HCT116 (cell line): ENCODE data around the gene CHFR. TPM values are rescaled to one million over a fixed set of nuclear protein-coding genes. Genes with fewer than 3 reads are reported as not detected.

Source experiments
- ATAC-seq: fragments of 200-7000 bp; cut with Tn5 transposase; 2 replicates; pipeline ENCODE4 v1.9.1; 2020; ENCODE audit warnings: mild to moderate bottlenecking, moderate library complexity
- BruUV-seq: library from RNA; stranded (reverse); fragments of 400-500 nt; replicated peaks from 2 replicates; lab custom pipeline; 2021; lab: Mats Ljungman, UMichigan
- CTCF ChIA-PET: fragments of 300-600 bp; sonication (Branson Sonifier 250); formaldehyde crosslinking; loops from one replicate; lab custom pipeline; 2021; ENCODE audit warnings: antibody characterized with exemption; lab: Charles Lee
- POLR2A ChIA-PET: fragments of 300-600, 350-600 bp; sonication (Branson Sonifier 250); formaldehyde crosslinking; loops from one replicate; lab custom pipeline; 2021; ENCODE audit warnings: antibody characterized with exemption; lab: Charles Lee
- RAD21 ChIA-PET, 2 experiments: fragments of 300-600 bp; sonication (Branson Sonifier 250); formaldehyde crosslinking; loops; one replicate each; lab custom pipeline; 2023; ENCODE audit warnings: low total read pairs in 2 of 2; ENCODE audit not compliant: uncharacterized antibody in 2 of 2, unreplicated experiment in 2 of 2, low non-redundant PET in 1 of 2; lab: Charles Lee
- DNase-seq: peaks from one replicate; pipeline ENCODE4 v3.0.0-alpha.2; 2010; ENCODE audit warnings: low read depth, low spot score
- H2AFZ ChIP-seq: fragments of 200-600 bp; shearing (Covaris generic), sonication (generic); 2 replicates; pipeline ENCODE4 v1.6.1; 2017; ENCODE audit warnings: low read depth, mixed run types, mixed read lengths, antibody characterized with exemption, low read length; ENCODE audit not compliant: poor library complexity, severe bottlenecking
- H3K27ac ChIP-seq: 2 replicates; pipeline ENCODE4 v1.5.1; 2012; ENCODE audit warnings: low read depth, low read length
- H3K27me3 ChIP-seq: fragments of 200-600 bp; sonication (generic); 2 replicates; pipeline ENCODE4 v1.6.1; 2016; ENCODE audit warnings: mixed run types, low read length, mixed read lengths; ENCODE audit not compliant: insufficient read depth
- H3K36me3 ChIP-seq, 2 experiments: fragments of 200-500 bp in 1 of 2; fragments of 200-600 bp in 1 of 2; sonication (Bioruptor generic) in 1 of 2; sonication (generic) in 1 of 2; 2 replicates each; pipeline versions ENCODE4 v1.5.1 to v1.6.1; 2014 to 2016; ENCODE audit warnings: low read length in 2 of 2, inconsistent platforms in 1 of 2, mixed read lengths in 1 of 2, mixed run types in 1 of 2; ENCODE audit not compliant: insufficient read depth in 2 of 2, control insufficient read depth in 1 of 2
- H3K4me1 ChIP-seq, 2 experiments: fragments of 200-600 bp in 1 of 2; sonication (generic) in 1 of 2; 2 replicates each; pipeline versions ENCODE4 v1.5.1 to v1.6.1; 2012 to 2017; ENCODE audit warnings: low read length in 2 of 2, inconsistent platforms in 1 of 2, mild to moderate bottlenecking in 1 of 2, mixed read lengths in 1 of 2, mixed run types in 1 of 2, moderate library complexity in 1 of 2; ENCODE audit not compliant: insufficient read depth in 2 of 2, control insufficient read depth in 1 of 2
- H3K4me2 ChIP-seq: fragments of 200-600 bp; sonication (generic); 2 replicates; pipeline ENCODE4 v1.6.1; 2017; ENCODE audit warnings: mixed run types, low read length, mixed read lengths
- H3K4me3 ChIP-seq, 2 experiments: fragments of 200-600 bp in 1 of 2; sonication (generic) in 1 of 2; replicated peaks in 1 of 2; 2 replicates each; pipeline ENCODE4 v1.5.1; 2011 to 2016; ENCODE audit warnings: low read length in 2 of 2, control low read depth in 1 of 2, low read depth in 1 of 2, mild to moderate bottlenecking in 1 of 2, mixed read lengths in 1 of 2, mixed run types in 1 of 2
- H3K79me2 ChIP-seq: fragments of 200-600 bp; sonication (generic); 2 replicates; pipeline ENCODE4 v1.6.1; 2017; ENCODE audit warnings: mild to moderate bottlenecking, mixed run types, low read length, moderate library complexity, mixed read lengths; ENCODE audit not compliant: insufficient read depth
- H3K9ac ChIP-seq: fragments of 200-600 bp; sonication (generic); 2 replicates; pipeline ENCODE4 v1.6.1; 2016; ENCODE audit warnings: low read length, mixed read lengths
- H3K9me2 ChIP-seq: fragments of 200-600 bp; sonication (generic), shearing (Covaris generic); 2 replicates; pipeline ENCODE4 v1.6.1; 2017; ENCODE audit warnings: mixed run types, mild to moderate bottlenecking, moderate library complexity; ENCODE audit not compliant: insufficient read depth
- H3K9me3 ChIP-seq, 2 experiments: fragments of 200-500 bp in 1 of 2; fragments of 200-600 bp in 1 of 2; sonication (Bioruptor generic) in 1 of 2; sonication (generic) in 1 of 2; 2 replicates each; pipeline ENCODE4 v1.6.1; 2014 to 2017; ENCODE audit warnings: low read length in 2 of 2, mixed read lengths in 2 of 2, inconsistent platforms in 1 of 2, low read depth in 1 of 2, mild to moderate bottlenecking in 1 of 2, mixed run types in 1 of 2, moderate library complexity in 1 of 2; ENCODE audit not compliant: control insufficient read depth in 1 of 2, insufficient read depth in 1 of 2
- H4K20me1 ChIP-seq: fragments of 200-600 bp; sonication (generic), shearing (Covaris generic); 2 replicates; pipeline ENCODE4 v1.6.1; 2017; ENCODE audit warnings: mixed run types, mild to moderate bottlenecking, moderate library complexity; ENCODE audit not compliant: insufficient read depth
- CBX3 ChIP-seq: IDR thresholded peaks from 2 replicates; pipeline ENCODE4 v1.6.1; 2012; ENCODE audit warnings: low read depth
- EGR1 ChIP-seq: IDR thresholded peaks from 2 replicates; pipeline ENCODE4 v1.6.1; 2012; ENCODE audit warnings: low read depth
- ELF1 ChIP-seq: IDR thresholded peaks from 2 replicates; pipeline ENCODE4 v1.6.1; 2012; ENCODE audit warnings: low read depth, borderline replicate concordance
- EZH2 ChIP-seq: fragments of 200-600 bp; sonication (generic); IDR thresholded peaks from 2 replicates; pipeline ENCODE4 v1.6.1; 2017; ENCODE audit warnings: antibody characterized with exemption, mixed run types
- EZH2phosphoT487 ChIP-seq: fragments of 200-600 bp; IDR thresholded peaks from 2 replicates; pipeline ENCODE4 v1.6.1; 2018; ENCODE audit warnings: antibody characterized with exemption, borderline replicate concordance
- RAD21 ChIP-seq: IDR thresholded peaks from 2 replicates; pipeline ENCODE4 v1.6.1; 2012; ENCODE audit warnings: low read depth, mild to moderate bottlenecking
- SIN3A ChIP-seq: IDR thresholded peaks from 2 replicates; pipeline ENCODE4 v1.6.1; 2012; ENCODE audit warnings: low read depth
- YY1 ChIP-seq: IDR thresholded peaks from 2 replicates; pipeline ENCODE4 v1.6.1; 2011; ENCODE audit warnings: low read length, low read depth, moderate library complexity, mild to moderate bottlenecking; ENCODE audit not compliant: insufficient replicate concordance; ENCODE audit errors: extremely low read depth
- ZFX ChIP-seq: fragments of 450-650 bp; IDR thresholded peaks from 2 replicates; pipeline ENCODE4 v1.6.1; 2017
- intact Hi-C: fragments of 100-400 bp; cut with micrococcal nuclease; formaldehyde crosslinking; loops from 2 replicates; pipeline ENCODE4 v1.10.0; 2022
- total RNA-seq: library from RNA; stranded (reverse); gene quantifications from one replicate; pipeline ENCODE4 v1.2.1, GENCODE V29; 2021; ENCODE audit not compliant: unreplicated experiment
- TF ChIP-seq, protein P1 (sequence below), 3 experiments: fragments of 200-600 bp in 1 of 3; sonication (generic) in 1 of 3; IDR thresholded peaks in 2 of 3; conservative IDR thresholded peaks in 1 of 3; 2 replicates each; pipeline ENCODE4 v1.5.1; 2012 to 2017; ENCODE audit warnings: low read depth in 2 of 3, low read length in 2 of 3, antibody characterized with exemption in 1 of 3, borderline replicate concordance in 1 of 3, control low read depth in 1 of 3, mild to moderate bottlenecking in 1 of 3, mixed read lengths in 1 of 3, mixed run types in 1 of 3, moderate library complexity in 1 of 3; ENCODE audit not compliant: insufficient read depth in 1 of 3
- TF ChIP-seq, protein P2 (sequence below): IDR thresholded peaks from 2 replicates; pipeline ENCODE4 v1.6.1; 2012; ENCODE audit warnings: low read depth
- TF ChIP-seq, protein P3 (sequence below): IDR thresholded peaks from 2 replicates; pipeline ENCODE4 v1.6.1; 2011; ENCODE audit warnings: mild to moderate bottlenecking, low read length, moderate library complexity; ENCODE audit not compliant: insufficient replicate concordance; ENCODE audit errors: extremely low read depth
- TF ChIP-seq, protein P4 (sequence below): IDR thresholded peaks from 2 replicates; pipeline ENCODE4 v1.6.1; 2012

Gene CHFR
- total RNA-seq, 1 experiment from 2014 or later = 0.39 TPM

DNA sequence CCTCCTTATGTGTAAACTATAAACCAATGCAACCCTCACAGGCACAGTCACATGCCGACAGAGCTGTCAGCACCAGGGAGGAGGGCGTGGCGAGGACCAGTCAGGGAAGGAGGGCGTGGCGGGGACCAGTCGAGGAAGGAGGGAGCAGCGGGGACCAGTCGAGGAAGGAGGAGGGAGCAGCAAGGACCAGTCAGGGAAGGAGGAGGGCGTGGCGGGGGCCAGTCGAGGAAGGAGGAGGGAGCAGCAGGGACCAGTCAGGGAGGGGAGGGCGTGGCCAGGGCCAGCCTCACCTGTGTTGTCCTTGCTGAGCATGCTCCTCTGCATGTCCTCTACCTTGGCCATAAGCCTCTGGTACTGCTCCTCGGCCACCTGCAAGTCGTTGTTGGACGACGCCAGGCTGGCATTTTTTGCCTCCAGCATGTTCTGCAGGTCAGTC is 83.0 kb downstream of the CHFR start:
- Histone ChIP-seq H3K4me1 (no peaks in the 10 kb centered on the region), H3K9me3 (no peaks in the 10 kb centered on the region), H3K27ac (no peak overlapping the region), H3K9me2 (no peaks in the 10 kb centered on the region), H2AFZ (no peak overlapping the region), H3K4me3 (no peak overlapping the region), H3K36me3 (peaks cover 37 to 44% of the 10 kb centered on the region in 2 experiments; a peak in 3 of 4 replicates), H3K27me3 (no peaks in the 10 kb centered on the region), H3K4me2 (no peak overlapping the region), H4K20me1 (no peaks in the 10 kb centered on the region), H3K79me2 (peaks cover 11% of the 10 kb centered on the region), H3K9ac (no peak overlapping the region)
- ChIA-PET CTCF (no interaction called here), POLR2A (no interaction called here), RAD21 (no interaction called here)
- peak; percentile 84 for ATAC-seq
- intact Hi-C loops = no loop called here
- DNase-seq = no peak
- TF ChIP-seq, protein P1, sequence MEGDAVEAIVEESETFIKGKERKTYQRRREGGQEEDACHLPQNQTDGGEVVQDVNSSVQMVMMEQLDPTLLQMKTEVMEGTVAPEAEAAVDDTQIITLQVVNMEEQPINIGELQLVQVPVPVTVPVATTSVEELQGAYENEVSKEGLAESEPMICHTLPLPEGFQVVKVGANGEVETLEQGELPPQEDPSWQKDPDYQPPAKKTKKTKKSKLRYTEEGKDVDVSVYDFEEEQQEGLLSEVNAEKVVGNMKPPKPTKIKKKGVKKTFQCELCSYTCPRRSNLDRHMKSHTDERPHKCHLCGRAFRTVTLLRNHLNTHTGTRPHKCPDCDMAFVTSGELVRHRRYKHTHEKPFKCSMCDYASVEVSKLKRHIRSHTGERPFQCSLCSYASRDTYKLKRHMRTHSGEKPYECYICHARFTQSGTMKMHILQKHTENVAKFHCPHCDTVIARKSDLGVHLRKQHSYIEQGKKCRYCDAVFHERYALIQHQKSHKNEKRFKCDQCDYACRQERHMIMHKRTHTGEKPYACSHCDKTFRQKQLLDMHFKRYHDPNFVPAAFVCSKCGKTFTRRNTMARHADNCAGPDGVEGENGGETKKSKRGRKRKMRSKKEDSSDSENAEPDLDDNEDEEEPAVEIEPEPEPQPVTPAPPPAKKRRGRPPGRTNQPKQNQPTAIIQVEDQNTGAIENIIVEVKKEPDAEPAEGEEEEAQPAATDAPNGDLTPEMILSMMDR (IDR thresholded peaks at IDR 0.05 in 2 of 3, conservative IDR thresholded peaks at IDR 0.05 in 1 of 3; ENCODE audit: borderline replicate concordance in 1 of 3, insufficient read depth in 1 of 3, low read depth in 2 of 3, low read length in 2 of 3) = no peak
- TF ChIP-seq, all 23 proteins: peak for 0
- no TSS peak for BruUV-seq

DNA sequence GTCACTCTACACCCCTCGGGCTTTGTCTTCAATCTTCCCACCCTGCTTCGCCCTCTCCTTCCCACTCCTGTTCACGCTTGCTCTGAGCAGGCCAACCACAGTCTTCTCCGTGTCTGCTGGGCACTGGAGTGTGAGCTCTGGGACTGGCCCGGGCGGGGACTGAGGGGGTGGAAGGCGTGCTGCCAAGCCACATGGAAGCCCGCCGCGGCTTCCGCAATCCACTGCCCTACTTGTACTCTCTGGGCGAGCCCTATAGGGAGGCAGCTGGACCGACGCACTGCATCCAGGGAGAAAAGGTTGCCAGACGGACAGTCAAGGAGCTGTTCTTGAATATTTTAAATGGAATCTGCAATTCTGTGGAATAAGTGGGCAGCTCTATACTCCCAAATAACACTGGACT is 83.5 kb downstream of the CHFR start:
- no peak overlapping the region for H3K4me2 ChIP-seq
- no peak for ATAC-seq
- peaks cover 11% of the 10 kb centered on the region for H3K79me2 ChIP-seq
- no peak overlapping the region for H2AFZ ChIP-seq
- H3K4me3 ChIP-seq = no peak overlapping the region
- H4K20me1 ChIP-seq = no peaks in the 10 kb centered on the region
- BruUV-seq = no TSS peak
- no peak for TF ChIP-seq YY1
- no peak for TF ChIP-seq EGR1
- TF ChIP-seq, protein P2, sequence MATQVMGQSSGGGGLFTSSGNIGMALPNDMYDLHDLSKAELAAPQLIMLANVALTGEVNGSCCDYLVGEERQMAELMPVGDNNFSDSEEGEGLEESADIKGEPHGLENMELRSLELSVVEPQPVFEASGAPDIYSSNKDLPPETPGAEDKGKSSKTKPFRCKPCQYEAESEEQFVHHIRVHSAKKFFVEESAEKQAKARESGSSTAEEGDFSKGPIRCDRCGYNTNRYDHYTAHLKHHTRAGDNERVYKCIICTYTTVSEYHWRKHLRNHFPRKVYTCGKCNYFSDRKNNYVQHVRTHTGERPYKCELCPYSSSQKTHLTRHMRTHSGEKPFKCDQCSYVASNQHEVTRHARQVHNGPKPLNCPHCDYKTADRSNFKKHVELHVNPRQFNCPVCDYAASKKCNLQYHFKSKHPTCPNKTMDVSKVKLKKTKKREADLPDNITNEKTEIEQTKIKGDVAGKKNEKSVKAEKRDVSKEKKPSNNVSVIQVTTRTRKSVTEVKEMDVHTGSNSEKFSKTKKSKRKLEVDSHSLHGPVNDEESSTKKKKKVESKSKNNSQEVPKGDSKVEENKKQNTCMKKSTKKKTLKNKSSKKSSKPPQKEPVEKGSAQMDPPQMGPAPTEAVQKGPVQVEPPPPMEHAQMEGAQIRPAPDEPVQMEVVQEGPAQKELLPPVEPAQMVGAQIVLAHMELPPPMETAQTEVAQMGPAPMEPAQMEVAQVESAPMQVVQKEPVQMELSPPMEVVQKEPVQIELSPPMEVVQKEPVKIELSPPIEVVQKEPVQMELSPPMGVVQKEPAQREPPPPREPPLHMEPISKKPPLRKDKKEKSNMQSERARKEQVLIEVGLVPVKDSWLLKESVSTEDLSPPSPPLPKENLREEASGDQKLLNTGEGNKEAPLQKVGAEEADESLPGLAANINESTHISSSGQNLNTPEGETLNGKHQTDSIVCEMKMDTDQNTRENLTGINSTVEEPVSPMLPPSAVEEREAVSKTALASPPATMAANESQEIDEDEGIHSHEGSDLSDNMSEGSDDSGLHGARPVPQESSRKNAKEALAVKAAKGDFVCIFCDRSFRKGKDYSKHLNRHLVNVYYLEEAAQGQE = no peak
- no peak for TF ChIP-seq EZH2phosphoT487
- TF ChIP-seq EZH2 = no peak
- TF ChIP-seq, protein P3, sequence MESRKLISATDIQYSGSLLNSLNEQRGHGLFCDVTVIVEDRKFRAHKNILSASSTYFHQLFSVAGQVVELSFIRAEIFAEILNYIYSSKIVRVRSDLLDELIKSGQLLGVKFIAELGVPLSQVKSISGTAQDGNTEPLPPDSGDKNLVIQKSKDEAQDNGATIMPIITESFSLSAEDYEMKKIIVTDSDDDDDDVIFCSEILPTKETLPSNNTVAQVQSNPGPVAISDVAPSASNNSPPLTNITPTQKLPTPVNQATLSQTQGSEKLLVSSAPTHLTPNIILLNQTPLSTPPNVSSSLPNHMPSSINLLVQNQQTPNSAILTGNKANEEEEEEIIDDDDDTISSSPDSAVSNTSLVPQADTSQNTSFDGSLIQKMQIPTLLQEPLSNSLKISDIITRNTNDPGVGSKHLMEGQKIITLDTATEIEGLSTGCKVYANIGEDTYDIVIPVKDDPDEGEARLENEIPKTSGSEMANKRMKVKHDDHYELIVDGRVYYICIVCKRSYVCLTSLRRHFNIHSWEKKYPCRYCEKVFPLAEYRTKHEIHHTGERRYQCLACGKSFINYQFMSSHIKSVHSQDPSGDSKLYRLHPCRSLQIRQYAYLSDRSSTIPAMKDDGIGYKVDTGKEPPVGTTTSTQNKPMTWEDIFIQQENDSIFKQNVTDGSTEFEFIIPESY = no peak
- TF ChIP-seq ZFX = no peak
- no peak for TF ChIP-seq SIN3A
- TF ChIP-seq, protein P4, sequence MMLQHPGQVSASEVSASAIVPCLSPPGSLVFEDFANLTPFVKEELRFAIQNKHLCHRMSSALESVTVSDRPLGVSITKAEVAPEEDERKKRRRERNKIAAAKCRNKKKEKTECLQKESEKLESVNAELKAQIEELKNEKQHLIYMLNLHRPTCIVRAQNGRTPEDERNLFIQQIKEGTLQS = no peak
- no peak for TF ChIP-seq ELF1
- TF ChIP-seq CBX3 = no peak
- TF ChIP-seq RAD21 = no peak
- peaks cover 41 to 49% of the 10 kb centered on the region in 2 experiments; a peak in 3 of 4 replicates for H3K36me3 ChIP-seq
- no peak for DNase-seq
- intact Hi-C loops = no loop called here
- H3K9me2 ChIP-seq = no peaks in the 10 kb centered on the region
- RAD21 ChIA-PET = no interaction called here
- H3K27me3 ChIP-seq = no peaks in the 10 kb centered on the region
- POLR2A ChIA-PET = no interaction called here
- H3K27ac ChIP-seq = no peak overlapping the region
- H3K4me1 ChIP-seq = no peaks in the 10 kb centered on the region
- no peaks in the 10 kb centered on the region for H3K9me3 ChIP-seq
- H3K9ac ChIP-seq = no peak overlapping the region
- CTCF ChIA-PET = no interaction called here
